ENCODE results near the gene ARHGEF38. TPM values are rescaled to one million over a fixed set of nuclear protein-coding genes. Genes with fewer than 3 reads are reported as not detected.
"Not testable (repeated sequence)": the region's sequence is repeated elsewhere in the genome, so short reads cannot be mapped to it uniquely, and the experiment has no call there.

ARHGEF38 gene
- polyA plus RNA-seq, 6 donors from 2014 or later: not detected

DNA sequence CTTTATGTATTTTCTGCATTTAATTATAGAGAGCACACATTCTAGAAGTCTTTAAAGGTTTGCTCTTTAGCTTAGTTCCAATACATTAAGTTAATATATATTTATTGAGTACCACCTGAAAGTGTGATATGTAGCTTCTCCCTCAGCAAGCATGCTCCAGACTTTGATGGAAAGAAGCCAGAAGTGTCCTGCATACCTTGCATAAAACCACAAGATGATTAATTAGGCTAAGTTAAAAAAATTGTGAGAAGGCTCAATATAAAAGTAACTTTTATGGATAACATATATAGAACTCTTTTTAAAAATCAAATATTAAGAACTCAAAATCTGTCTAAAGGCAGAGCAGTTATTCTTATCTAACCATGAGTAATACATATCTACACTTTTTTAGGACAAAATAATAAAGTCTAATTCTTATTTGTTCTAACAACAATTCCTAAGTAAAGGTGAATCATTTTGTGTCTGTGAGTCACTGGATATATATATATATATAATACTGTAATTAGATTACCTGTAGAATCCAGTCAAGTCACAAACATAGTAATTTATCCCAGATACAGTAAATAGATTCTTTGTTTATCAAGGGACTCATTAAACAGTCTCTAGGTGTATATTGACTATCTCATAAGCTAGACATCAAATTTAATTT is 104.8 kb downstream of the ARHGEF38 start:
- Mint-ChIP-seq H3K4me1 (no peaks in the 10 kb centered on the region), H3K36me3 (no peaks in the 10 kb centered on the region), H3K4me3 (no peak overlapping the region), H3K9me3 (no peaks in the 10 kb centered on the region), H3K27me3 (peaks cover under 1 to 4% (median 4%) of the 10 kb centered on the region in 3 donors), H3K27ac (no peak overlapping the region)
- ATAC-seq (ENCODE audit: low read depth in 2 of 2): no peak
- no peak for DNase-seq

DNA sequence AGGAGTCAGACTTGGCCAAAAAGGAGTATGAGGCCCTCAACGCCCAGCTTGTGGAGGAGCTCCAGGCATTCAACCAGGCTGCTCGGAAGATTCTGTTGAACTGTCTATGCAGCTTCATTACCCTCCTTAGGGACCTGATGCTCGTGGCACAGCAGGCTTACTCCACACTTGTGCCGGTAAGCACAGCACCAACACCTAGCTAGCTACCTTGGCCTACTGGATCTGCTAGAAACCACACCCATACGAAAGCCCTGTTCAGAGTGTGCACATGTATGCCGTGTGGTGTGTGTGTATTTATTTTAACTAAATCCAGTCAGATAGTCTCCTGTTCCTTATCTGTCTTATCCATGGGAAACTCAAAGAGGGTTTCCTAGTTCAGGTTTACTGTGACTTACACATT is 106.8 kb downstream of the ARHGEF38 start:
- Mint-ChIP-seq H3K27me3 (peaks cover 0 to 4% (median 0%) of the 10 kb centered on the region in 3 donors), H3K9me3 (no peaks in the 10 kb centered on the region), H3K27ac (no peak overlapping the region), H3K4me1 (no peaks in the 10 kb centered on the region), H3K4me3 (no peak overlapping the region), H3K36me3 (no peaks in the 10 kb centered on the region)
- ATAC-seq (ENCODE audit: low read depth in 2 of 2) (no peak), DNase-seq (no peak)

DNA sequence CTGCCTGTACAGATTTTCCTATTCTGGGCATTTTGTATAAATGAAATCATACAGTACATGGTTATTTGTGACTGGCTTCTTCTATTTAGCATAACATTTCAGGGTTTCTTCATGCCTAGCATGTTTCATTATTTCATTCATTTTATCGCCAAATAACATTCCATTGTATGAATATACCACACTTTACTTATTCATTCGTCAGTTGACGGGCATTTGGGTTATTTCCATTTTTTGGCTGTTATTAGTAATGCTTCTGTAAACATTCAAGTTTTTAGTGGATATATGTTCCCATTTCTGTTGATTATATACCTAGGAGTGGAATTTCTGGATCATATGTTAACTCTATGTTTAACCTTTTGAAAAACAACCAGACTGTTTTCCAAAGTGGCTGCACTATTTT is 108.6 kb downstream of the ARHGEF38 start:
- H3K27me3 Mint-ChIP-seq: peaks cover 5 to 12% (median 5%) of the 10 kb centered on the region in 3 donors
- no peaks in the 10 kb centered on the region for H3K4me1 Mint-ChIP-seq
- H3K4me3 Mint-ChIP-seq: no peak overlapping the region
- no peaks in the 10 kb centered on the region for H3K36me3 Mint-ChIP-seq
- DNase-seq: no peak
- no peak for ATAC-seq (ENCODE audit: low read depth in 2 of 2)
- no peak overlapping the region for H3K27ac Mint-ChIP-seq
- H3K9me3 Mint-ChIP-seq: no peaks in the 10 kb centered on the region

DNA sequence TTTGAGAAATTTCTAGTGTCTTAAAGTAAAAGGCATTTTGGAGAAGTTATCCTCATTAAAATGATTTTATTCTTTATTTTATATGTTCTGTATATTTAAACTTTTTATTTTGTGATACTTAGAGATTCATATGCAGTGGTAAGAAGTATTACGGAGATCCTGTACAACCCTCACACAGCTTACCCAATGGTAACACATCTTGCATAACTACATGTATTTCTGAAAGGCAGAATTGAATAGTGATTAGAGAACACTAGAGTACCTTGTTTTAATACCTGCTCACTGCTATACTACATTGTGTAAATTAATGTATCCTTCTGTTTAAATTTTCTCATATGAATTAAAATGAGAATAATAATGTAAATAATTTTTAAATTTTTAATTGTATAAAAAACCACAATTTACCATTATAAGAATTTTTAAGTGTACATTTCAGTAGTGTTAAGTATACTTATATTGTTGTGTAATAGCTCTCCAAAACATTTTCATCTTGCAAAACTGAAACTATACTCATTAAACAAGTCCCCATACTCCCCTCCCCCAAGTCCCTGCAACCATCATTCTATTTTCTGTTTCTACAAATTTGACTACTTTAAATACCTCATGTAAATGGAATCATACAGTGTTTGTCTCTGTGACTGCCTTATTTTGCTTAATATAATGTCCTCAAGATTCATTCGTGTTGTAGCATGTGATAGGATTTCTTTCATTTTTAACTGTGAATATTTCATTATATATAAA is 110.7 kb downstream of the ARHGEF38 start:
- no peaks in the 10 kb centered on the region for H3K9me3 Mint-ChIP-seq

DNA sequence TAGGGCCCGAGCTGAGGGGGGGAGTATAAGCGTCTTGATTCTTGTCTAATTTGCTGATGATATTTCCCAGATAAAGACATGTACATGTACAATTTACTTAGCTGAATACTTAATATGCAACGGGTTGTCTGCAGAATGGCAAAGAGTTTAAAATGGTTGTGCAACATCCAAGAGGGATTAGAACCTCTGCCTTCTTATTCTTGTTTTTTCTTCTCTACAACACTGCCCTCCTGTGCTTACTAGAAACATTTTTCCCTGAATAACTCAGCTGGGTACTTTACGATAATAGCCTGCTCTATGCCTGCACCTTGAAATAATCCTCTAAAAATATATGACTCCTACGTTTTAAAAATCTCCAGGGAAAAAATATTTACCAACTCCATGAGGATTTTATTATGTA is 114.3 kb downstream of the ARHGEF38 start:
- DNase-seq: no peak
- H3K36me3 Mint-ChIP-seq: no peaks in the 10 kb centered on the region
- ATAC-seq (ENCODE audit: low read depth in 2 of 2): no peak
- H3K9me3 Mint-ChIP-seq: no peaks in the 10 kb centered on the region
- no peaks in the 10 kb centered on the region for H3K4me1 Mint-ChIP-seq
- no peak overlapping the region for H3K27ac Mint-ChIP-seq
- no peak overlapping the region for H3K4me3 Mint-ChIP-seq
- H3K27me3 Mint-ChIP-seq: peaks cover 7 to 17% (median 13%) of the 10 kb centered on the region in 3 donors

More for the DNA sequence above, 110.7 kb downstream of the ARHGEF38 start:
- no peak for ATAC-seq (ENCODE audit: low read depth in 2 of 2)
- Mint-ChIP-seq H3K4me3 (no peak overlapping the region), H3K27ac (no peak overlapping the region), H3K27me3 (peaks cover 7 to 17% (median 9%) of the 10 kb centered on the region in 3 donors), H3K36me3 (no peaks in the 10 kb centered on the region), H3K4me1 (no peaks in the 10 kb centered on the region)
- DNase-seq: no peak

DNA sequence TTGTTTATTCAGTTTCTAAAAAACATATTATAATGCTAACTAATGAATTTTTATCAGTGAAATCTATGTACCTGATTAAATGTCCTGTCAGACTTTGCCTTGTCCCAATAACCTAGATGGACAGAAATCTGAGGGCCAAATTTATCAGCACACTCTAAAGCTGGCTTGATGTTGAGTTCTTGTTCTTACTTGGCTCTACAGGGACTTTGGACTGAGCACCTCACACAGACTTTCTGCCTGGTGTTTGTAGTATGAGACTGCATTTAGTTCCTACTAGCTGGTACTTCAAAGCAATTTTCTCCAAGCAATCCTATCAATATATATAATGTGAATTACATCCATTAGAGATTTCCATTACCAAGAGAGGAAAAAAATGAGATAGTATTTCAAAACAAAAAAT is 118.3 kb downstream of the ARHGEF38 start:
- H3K9me3 Mint-ChIP-seq: no peaks in the 10 kb centered on the region
- no peaks in the 10 kb centered on the region for H3K4me1 Mint-ChIP-seq
- no peaks in the 10 kb centered on the region for H3K36me3 Mint-ChIP-seq
- no peak overlapping the region for H3K27ac Mint-ChIP-seq
- H3K27me3 Mint-ChIP-seq: peaks cover 5 to 22% (median 14%) of the 10 kb centered on the region in 3 donors
- DNase-seq (no peak), ATAC-seq (ENCODE audit: low read depth in 2 of 2) (no peak)
- H3K4me3 Mint-ChIP-seq: no peak overlapping the region

DNA sequence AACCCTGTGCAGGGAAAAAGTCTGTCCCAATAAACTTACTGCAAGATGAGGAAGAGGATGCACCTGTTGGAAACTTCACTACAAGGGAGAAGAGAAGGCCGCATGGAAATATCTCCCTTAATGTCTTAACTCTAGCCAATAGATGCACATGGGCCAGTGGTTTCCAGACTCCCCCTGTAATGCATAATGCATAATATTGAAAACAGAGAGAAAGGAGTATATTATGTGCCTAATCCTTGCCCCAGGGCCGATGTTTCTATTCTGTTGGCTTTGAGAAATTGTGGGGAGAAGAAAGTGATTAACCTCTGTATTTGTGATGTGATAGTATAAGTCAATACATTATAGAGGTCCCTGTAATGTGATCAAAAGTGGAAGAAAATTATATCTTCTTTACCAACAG is 118.9 kb downstream of the ARHGEF38 start:
- Mint-ChIP-seq H3K27ac (no peak overlapping the region), H3K36me3 (no peaks in the 10 kb centered on the region), H3K27me3 (peaks cover 0 to 18% (median 10%) of the 10 kb centered on the region in 3 donors), H3K4me3 (no peak overlapping the region), H3K9me3 (no peaks in the 10 kb centered on the region), H3K4me1 (no peaks in the 10 kb centered on the region)
- no peak for ATAC-seq (ENCODE audit: low read depth in 2 of 2)
- DNase-seq: no peak

DNA sequence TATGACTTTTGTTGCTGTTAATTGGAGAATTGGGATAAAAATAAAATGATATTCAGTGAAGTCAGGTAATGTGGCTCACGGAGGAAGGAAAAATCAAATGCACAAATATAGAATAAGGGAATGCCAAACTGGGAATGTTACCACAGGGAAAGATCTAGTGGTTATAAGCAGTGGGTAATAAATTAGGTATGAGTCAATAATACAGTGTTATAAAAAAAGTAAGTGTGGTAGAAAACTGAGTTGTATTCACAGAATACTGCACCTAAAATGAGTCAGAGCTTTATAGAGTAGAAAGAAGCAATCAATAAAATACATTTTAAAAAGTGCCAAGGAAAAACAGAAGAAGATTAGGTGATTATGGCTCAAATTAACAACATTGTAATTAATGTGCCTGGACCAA is 121.6 kb downstream of the ARHGEF38 start:
- H3K36me3 Mint-ChIP-seq: no peaks in the 10 kb centered on the region
- H3K4me1 Mint-ChIP-seq: no peaks in the 10 kb centered on the region
- ATAC-seq (ENCODE audit: low read depth in 2 of 2) (no peak), DNase-seq (no peak)
- H3K27ac Mint-ChIP-seq: no peak overlapping the region
- H3K9me3 Mint-ChIP-seq: no peaks in the 10 kb centered on the region
- peaks cover 0 to 10% (median 7%) of the 10 kb centered on the region in 3 donors for H3K27me3 Mint-ChIP-seq
- H3K4me3 Mint-ChIP-seq: no peak overlapping the region

DNA sequence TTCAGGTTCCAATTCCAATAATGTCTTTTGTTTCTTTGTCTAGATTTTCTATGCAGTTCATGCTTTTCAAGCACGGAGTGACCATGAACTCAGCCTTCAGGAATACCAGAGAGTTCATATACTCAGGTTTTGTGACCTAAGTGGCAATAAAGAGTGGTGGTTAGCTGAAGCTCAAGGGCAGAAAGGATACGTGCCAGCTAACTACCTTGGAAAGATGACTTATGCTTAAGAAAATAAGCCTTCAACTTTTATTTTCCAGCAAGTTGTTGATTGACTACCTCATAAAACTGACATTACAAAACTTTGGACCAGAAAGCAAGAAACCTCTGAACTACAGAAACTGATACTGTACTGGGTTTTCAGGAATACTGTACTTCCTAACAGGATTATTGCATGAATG is 125.3 kb downstream of the ARHGEF38 start:
- Mint-ChIP-seq H3K27me3 (peaks cover 0 to 7% (median 6%) of the 10 kb centered on the region in 3 donors), H3K27ac (no peak overlapping the region), H3K4me3 (no peak overlapping the region), H3K9me3 (no peaks in the 10 kb centered on the region), H3K4me1 (no peaks in the 10 kb centered on the region), H3K36me3 (no peaks in the 10 kb centered on the region)
- DNase-seq (no peak), ATAC-seq (ENCODE audit: low read depth in 2 of 2) (no peak)

DNA sequence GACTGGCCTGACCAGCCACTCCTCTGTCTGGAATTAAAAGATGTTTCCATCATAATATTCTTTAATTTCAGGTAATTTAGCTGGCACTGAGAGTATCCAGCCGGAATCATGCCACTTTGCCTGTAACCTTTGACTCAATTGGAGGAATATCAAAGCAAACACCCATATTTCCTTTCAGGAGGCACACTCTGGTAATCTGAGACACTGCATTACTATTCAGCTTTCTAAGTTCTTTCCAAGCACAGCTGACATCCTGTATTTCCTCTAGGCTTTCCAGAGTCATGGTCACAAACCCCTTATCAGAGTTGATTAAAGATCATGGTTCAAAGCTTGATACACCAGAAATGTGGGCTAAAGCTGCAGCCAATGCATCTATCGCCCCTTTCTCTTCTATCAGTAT is 126.8 kb downstream of the ARHGEF38 start:
- H3K4me3 Mint-ChIP-seq: no peak overlapping the region
- ATAC-seq (ENCODE audit: low read depth in 2 of 2) (no peak), DNase-seq (no peak)
- H3K36me3 Mint-ChIP-seq: no peaks in the 10 kb centered on the region
- H3K27ac Mint-ChIP-seq: no peak overlapping the region
- H3K9me3 Mint-ChIP-seq: no peaks in the 10 kb centered on the region
- H3K27me3 Mint-ChIP-seq: no peaks in the 10 kb centered on the region
- H3K4me1 Mint-ChIP-seq: no peaks in the 10 kb centered on the region

DNA sequence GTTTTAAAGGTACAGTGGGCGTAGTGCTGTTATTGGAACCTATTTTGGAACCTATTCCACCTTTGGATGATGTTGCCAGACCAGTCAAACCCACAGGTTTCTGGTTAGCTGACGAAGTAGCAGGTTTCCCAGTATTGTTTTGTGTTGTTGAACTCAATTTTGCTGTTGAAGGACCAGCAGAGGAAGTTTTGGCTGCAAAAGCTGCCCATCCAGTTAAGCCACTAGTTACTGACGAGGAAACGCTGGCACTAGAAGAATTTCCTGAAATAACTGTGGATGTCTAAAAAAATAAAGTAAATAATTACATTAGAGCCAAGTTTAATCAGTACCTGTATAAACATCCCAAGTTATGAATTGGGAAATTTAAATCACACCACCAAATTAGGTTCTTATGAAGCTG is 130.6 kb downstream of the ARHGEF38 start:
- no peak for DNase-seq
- ATAC-seq (ENCODE audit: low read depth in 2 of 2): no peak
- H3K4me1 Mint-ChIP-seq: no peaks in the 10 kb centered on the region
- no peaks in the 10 kb centered on the region for H3K36me3 Mint-ChIP-seq
- no peak overlapping the region for H3K4me3 Mint-ChIP-seq
- H3K9me3 Mint-ChIP-seq: no peaks in the 10 kb centered on the region
- H3K27ac Mint-ChIP-seq: no peak overlapping the region
- H3K27me3 Mint-ChIP-seq: no peaks in the 10 kb centered on the region

DNA sequence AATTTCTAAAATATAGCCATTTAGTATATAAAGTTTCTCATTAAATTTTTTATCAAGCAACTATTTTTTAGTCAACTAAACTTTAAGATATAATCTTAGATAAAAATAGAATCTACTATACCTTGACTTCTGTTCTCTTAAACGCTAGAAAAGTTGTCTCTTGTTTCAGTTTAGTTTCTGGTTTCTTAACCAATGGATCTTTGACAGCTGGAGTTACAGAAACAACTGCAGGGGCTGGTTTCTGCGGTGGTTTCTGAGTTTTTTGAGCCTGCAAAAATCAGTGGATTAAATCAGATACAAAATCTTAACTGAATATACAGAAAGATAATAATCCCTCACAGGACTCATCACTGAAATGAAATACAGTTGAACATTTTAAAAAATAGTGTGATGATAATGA is 134.2 kb downstream of the ARHGEF38 start:
- no peak overlapping the region for H3K27ac Mint-ChIP-seq
- H3K9me3 Mint-ChIP-seq: no peaks in the 10 kb centered on the region
- no peaks in the 10 kb centered on the region for H3K4me1 Mint-ChIP-seq
- ATAC-seq (ENCODE audit: low read depth in 2 of 2) (no peak), DNase-seq (no peak)
- H3K4me3 Mint-ChIP-seq: no peak overlapping the region
- no peaks in the 10 kb centered on the region for H3K27me3 Mint-ChIP-seq
- H3K36me3 Mint-ChIP-seq: peaks cover 0 to 12% of the 10 kb centered on the region in 2 donors

DNA sequence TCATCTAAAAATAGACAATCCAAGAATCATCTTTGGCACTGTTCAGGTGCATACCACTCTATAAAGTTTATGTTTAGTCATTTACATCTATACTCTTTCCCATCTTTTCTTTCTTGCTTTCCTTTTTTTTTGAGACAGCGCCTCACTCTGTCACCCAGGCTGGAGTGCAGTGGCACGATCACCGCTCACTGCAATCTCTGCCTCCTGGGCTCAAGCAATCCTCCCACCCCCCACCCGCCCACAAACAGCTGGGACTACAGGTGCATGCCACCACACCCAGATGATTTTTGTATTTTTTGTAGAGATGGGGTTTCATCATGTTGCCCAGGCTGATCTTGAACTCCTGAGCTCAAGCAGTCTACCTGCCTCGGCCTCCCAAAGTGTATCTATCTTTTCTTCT is 142.4 kb downstream of the ARHGEF38 start:
- DNase-seq; H3K4me3 Mint-ChIP-seq; H3K27me3 Mint-ChIP-seq; ATAC-seq (ENCODE audit: low read depth in 2 of 2); H3K9me3 Mint-ChIP-seq; H3K4me1 Mint-ChIP-seq: not testable (repeated sequence)
- peak overlapping the region in 1 of 6 donors; percentile 44 for H3K27ac Mint-ChIP-seq
- peaks cover 7 to 46% of the 10 kb centered on the region in 2 donors for H3K36me3 Mint-ChIP-seq

DNA sequence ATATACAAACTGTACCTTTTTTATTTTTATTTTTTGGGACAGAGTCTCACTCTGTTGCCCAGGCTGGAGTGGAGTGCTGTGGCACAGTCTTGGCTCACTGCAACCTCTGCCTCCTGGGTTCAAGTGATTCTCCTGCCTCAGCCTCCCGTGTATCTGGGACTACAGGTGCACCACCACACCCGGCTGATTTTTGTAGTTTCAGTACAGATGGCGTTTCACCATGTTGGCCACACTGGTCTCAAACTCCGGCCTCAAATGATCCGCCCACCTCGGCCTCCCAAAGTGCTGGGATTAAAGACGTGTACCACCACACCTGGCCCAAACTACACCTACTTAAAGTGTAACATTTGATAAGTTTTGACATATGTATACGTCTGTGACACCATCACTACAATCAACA is 143.4 kb downstream of the ARHGEF38 start:
- Mint-ChIP-seq H3K27ac (peak overlapping the region in 1 of 6 donors; percentile 9), H3K36me3 (peaks cover 7 to 40% of the 10 kb centered on the region in 2 donors)
- H3K27me3 Mint-ChIP-seq; ATAC-seq (ENCODE audit: low read depth in 2 of 2); DNase-seq; H3K4me3 Mint-ChIP-seq; H3K9me3 Mint-ChIP-seq; H3K4me1 Mint-ChIP-seq: not testable (repeated sequence)

Data from naive B cell (primary cell).